HL-60/S4 treated with retinoic acid at 250 ng/mL for 4 days and 3 days (cell line): ENCODE measurements around the gene KCNF1.

Experiments
- in situ Hi-C: fragments of 300-500 bp; cut with MboI; formaldehyde crosslinking; loops from 2 replicates; pipeline ENCODE4 v1.7.0; 2022; ENCODE audit warnings: low sequenced_read_pairs

The KCNF1 gene

GRCh38 chr2:10901160-10901939, 10.4 kb upstream of the KCNF1 start:
- in situ Hi-C loops = no loop called here

GRCh38 chr2:10903861-10904210, 7.9 kb upstream of the KCNF1 start:
- in situ Hi-C loops = no loop called here

DNA sequence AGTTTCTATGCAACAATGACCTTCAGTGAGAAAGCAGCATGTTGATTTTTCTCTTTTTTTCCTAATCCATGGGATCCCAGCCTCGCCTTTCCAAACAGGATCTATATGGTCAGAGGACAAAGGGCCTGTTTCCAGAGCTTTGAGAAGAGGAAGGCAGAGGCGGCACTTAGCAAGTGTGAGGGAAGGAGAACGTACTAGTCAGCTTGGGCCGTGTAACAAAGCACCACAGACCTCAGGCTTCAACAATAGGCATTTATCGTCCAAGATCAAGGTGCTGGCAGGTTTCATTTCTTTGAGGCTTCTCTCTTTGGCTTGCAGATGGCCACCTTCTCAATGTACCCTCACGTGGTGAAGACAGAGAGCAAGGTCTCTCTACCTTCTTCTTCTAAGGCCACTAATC, 7.3 kb upstream of the KCNF1 start:
- in situ Hi-C loops = no loop called here

- in situ Hi-C loops = no loop called here
Observed at GRCh38 chr2:10905006-10905861, 6.5 kb upstream of the KCNF1 start.

DNA sequence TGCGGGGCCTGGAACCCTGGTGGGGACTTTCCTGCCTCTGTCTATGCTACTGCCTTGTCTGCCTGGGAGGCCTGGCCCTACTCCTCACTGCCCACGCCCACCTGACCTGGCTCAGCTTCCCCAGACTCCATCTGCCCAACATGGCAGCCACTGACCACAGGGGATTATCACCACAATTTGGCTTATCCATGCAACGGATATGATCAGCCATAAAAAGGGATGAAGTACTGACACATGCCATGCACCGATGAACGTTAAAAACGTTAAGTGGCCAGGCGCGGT, 5.9 kb upstream of the KCNF1 start:
- in situ Hi-C loops = no loop called here

DNA sequence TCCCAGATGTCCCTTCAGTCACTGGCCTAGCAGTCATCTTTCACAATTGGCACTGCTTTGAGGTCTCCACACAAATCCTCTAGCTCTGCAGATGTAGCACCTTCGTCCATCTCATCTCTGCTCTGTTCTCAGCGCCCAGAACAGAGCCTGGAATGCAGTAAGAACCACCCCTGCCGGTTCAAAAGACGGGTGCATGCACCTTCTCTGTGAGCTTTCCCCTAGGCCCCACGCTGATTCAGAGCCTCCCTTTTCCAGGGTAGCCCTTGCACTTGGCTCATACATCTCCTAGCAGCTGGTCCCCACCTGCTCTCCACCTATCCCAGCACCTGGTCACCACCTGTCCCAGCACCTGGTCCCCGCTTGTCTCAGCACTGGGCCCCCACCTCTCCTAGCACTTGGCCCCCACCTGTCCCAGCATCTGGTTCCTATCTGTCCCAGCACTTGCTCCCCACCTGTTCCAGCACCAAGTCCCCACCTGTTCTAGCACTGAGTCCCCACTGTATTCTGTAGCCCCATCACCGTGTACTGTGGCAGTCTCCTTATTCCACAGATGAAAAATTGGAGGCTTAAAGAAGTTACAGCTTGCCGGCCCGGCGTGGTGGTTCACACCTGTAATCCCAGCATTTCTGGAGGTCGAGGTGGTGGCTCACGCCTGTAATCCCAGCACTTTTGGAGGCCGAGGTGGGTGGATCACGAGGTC, 4.7 kb upstream of the KCNF1 start:
- in situ Hi-C loops = no loop called here

DNA sequence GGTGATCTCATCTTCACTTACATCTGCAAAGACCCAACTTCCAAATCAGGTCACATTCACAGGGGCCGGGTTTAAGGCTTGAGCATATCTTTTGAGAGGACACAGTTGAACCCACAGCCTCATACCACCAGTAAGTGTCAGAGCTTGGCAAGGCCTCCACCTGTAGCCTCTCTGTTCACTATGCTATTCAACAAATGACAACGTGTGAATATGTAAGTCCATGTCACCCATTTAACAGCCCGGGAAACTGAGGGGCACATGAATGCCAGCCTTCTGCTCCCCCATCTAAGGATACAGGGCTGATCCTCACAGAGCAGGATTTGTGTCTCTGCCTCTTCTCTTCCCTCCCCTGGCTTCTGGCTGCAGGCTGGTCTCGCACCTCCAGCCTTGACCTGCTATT, 3.5 kb upstream of the KCNF1 start:
- in situ Hi-C loops = no loop called here

- in situ Hi-C loops = no loop called here
Observed at GRCh38 chr2:10909050-10909995, 2.4 kb upstream of the KCNF1 start.

DNA sequence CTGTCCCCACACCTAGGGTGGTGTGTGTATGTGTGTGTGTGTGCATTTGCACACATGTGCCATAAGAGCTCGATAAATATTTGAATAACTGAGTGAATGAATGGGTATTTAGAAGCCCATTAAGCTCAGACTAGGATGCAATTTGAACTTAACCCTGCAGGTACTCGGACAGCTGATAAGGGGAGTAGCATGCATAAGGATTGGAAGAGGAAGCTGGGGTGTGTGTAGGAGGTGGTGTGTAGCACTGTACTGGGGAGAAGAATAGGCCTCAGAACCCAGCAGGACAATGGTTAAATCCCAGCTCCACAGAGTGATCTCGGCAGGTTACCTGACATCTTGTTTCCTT, 1.8 kb upstream of the KCNF1 start:
- in situ Hi-C loops = no loop called here

- in situ Hi-C loops = no loop called here
Observed at GRCh38 chr2:10910625-10911024, 1.1 kb upstream of the KCNF1 start.

GRCh38 chr2:10912076-10912731, 470 bp downstream of the KCNF1 start:
- in situ Hi-C loops = no loop called here

- in situ Hi-C loops = no loop called here
Observed at GRCh38 chr2:10912796-10913455, 1.2 kb downstream of the KCNF1 start.

DNA sequence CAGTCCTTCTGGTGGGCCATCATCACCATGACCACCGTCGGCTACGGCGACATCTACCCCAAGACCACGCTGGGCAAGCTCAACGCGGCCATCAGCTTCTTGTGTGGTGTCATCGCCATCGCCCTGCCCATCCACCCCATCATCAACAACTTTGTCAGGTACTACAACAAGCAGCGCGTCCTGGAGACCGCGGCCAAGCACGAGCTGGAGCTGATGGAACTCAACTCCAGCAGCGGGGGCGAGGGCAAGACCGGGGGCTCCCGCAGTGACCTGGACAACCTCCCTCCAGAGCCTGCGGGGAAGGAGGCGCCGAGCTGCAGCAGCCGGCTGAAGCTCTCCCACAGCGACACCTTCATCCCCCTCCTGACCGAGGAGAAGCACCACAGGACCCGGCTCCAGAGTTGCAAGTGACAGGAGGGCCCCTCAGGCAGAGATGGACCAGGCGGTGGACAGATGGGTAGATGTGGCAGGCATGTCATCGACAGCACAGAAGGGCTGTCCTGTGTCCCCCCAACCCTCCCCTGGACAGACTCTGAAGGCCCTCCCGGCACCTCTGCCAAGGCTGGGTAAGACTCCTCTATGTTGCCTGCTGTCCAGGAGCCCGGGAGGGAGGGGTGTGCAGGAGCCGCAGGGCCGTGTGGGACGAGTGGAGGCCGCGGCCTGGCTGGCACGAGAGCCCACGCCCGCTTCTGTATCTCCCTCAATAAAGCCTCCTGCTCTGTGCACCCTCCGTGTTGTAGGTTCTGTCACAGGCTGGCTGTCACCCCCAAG, 2.0 kb downstream of the KCNF1 start:
- in situ Hi-C loops = no loop called here

GRCh38 chr2:10914272-10914693, 2.5 kb downstream of the KCNF1 start:
- in situ Hi-C loops = no loop called here

DNA sequence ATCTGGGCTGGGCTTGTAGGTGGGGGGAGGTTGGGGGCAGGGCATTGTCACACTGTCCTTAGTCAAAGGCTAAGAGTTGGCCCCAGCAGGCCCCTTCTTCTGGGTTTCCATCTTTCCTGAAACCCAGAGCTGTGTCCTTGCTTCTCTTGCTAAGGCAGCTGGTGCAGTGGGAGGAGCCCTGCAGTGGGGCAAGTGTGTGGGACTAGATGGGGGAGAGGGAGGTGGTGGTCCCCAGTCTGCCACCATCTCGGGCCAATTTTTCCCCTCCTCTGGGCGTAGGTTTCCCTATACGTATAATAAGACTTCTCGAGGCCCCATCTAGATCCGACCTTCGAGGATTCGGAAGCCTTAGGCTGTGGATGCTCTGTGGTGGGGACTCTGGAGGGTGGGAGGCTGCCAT, 3.5 kb downstream of the KCNF1 start:
- in situ Hi-C loops = no loop called here

DNA sequence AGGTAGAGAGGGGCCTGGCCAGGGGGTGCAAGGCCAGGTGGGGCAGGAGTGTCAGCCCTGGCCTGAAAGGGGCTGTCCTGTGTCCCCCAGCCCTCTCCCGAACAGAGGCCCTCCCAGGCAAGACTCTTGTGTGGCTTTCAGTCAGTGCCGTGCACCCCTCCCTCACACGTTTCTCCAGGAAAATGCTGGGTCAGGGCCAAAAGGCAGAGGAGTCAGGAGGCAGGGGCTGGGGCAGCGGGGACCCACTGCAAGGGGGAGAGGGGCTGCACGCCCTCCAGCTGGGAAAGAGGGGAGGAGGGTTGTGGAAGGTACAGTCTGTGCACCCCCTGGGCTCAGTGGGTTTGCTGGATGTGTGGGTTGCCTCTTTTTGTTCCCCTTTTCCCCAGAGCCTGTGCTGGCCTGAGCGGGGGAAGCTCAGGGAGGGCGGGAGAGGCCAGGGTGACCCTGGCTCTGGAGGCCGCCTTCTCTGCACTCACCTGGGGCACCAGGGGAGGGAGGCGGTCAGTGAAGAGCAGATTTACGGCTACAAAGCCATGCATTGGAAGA, 4.1 kb downstream of the KCNF1 start:
- in situ Hi-C loops = no loop called here

DNA sequence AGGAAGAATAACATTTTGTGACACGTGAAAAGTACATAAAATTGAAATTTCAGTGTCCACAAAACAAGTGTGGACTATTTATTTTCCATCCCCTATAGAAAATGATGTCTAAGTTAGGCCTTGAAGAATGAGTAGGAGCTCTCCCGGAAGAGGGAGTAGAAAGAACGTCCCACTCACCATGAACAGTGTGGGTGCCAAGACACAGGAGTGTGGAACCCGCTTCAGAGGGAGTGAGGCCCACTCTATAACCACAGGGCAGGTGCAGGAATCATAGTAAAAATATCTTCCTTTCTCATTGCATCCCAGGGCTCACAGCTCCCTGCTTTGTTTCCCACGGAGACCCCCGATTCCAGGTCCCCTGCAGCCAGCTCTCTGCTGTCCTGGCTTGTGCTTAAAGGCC, 5.2 kb downstream of the KCNF1 start:
- in situ Hi-C loops = no loop called here

GRCh38 chr2:10917927-10918326, 6.2 kb downstream of the KCNF1 start:
- in situ Hi-C loops = no loop called here
